K562 (cell line): Measurements from ENCODE around the gene LIG3. TPM values are rescaled to one million over a fixed set of nuclear protein-coding genes. Genes with fewer than 3 reads are reported as not detected.
A peak's percentile ranks its signal among the peaks of the same experiment; 100 is the strongest.

Experiments used
- BRD9 ChIP-seq: fragments of 450-650 bp; IDR thresholded peaks from 2 replicates; pipeline ENCODE4 v1.6.1; 2018; ENCODE audit warnings: low read depth; ENCODE audit not compliant: partially characterized antibody
- CCNT2 ChIP-seq: IDR thresholded peaks from 2 replicates; pipeline ENCODE4 v1.6.1; 2011; ENCODE audit warnings: borderline replicate concordance, low read depth, mild to moderate bottlenecking, moderate library complexity, mixed read lengths, low read length; ENCODE audit not compliant: insufficient read length; ENCODE audit errors: extremely low read depth
- GABPB1 ChIP-seq: sonication (generic); formaldehyde crosslinking; IDR thresholded peaks from 2 replicates; pipeline ENCODE4 v1.8.0; 2022; ENCODE audit warnings: mild to moderate bottlenecking, missing genetic modification reagents
- HIVEP1 ChIP-seq: fragments of 250-450 bp; sonication (Bioruptor Pico); IDR thresholded peaks from 2 replicates; pipeline ENCODE4 v1.4.0; 2020; ENCODE audit warnings: mild to moderate bottlenecking
- RBM22 ChIP-seq: fragments of 200-400 bp; formaldehyde crosslinking; IDR thresholded peaks from 2 replicates; pipeline ENCODE4 v1.6.1; 2018; ENCODE audit warnings: low read length, low read depth; ENCODE audit not compliant: poor library complexity, severe bottlenecking
- ZFPM2 ChIP-seq: fragments of 250-450 bp; sonication (Bioruptor Pico); IDR thresholded peaks from 2 replicates; pipeline ENCODE4 v1.5.1; 2022; ENCODE audit warnings: mild to moderate bottlenecking
- ZNF174 ChIP-seq: fragments of 250-450 bp; sonication (Bioruptor Pico); IDR thresholded peaks from 2 replicates; pipeline ENCODE4 v1.4.0; 2020; ENCODE audit warnings: mild to moderate bottlenecking
- ZNF280B ChIP-seq: fragments of 250-450 bp; sonication (Bioruptor Pico); IDR thresholded peaks from 2 replicates; pipeline ENCODE4 v1.5.1; 2021; ENCODE audit warnings: mild to moderate bottlenecking
- ZNF318 ChIP-seq, 2 experiments: fragments of 450-650 bp; IDR thresholded peaks; 2 replicates each; pipeline ENCODE4 v1.6.1; 2016; ENCODE audit warnings: mild to moderate bottlenecking in 2 of 2, borderline replicate concordance in 1 of 2, low read depth in 1 of 2, moderate library complexity in 1 of 2
- ZNF695 ChIP-seq: fragments of 450-650 bp; formaldehyde crosslinking; IDR thresholded peaks from 2 replicates; pipeline ENCODE4 v1.4.0; 2020; ENCODE audit warnings: mild to moderate bottlenecking, moderate library complexity
- ZNF76 ChIP-seq: fragments of 250-450 bp; sonication (Bioruptor Pico); IDR thresholded peaks from 2 replicates; pipeline ENCODE4 v1.4.0; 2020; ENCODE audit warnings: mild to moderate bottlenecking, moderate library complexity, borderline replicate concordance
- ZSCAN32 ChIP-seq: fragments of 450-650 bp; formaldehyde crosslinking; IDR thresholded peaks from 2 replicates; pipeline ENCODE4 v1.4.0; 2020; ENCODE audit warnings: mild to moderate bottlenecking, moderate library complexity
- polyA plus RNA-seq, 8 experiments: library from polyadenylated mRNA; depleted of rRNA in 4 of 8; stranded (reverse) in 5 of 8; unstranded in 3 of 8; fragments of >200 nt; fragmentation: Nextera tagmentation in 2 of 8; fragmentation: Illumina TruSeq in 1 of 8; extraction: Ambion mirVana in 2 of 8; extraction: Trizol in 1 of 8; gene quantifications; 2 replicates each; pipeline versions ENCODE4 v1.2.1 to v1.2.3, GENCODE V29; 2011 to 2014; ENCODE audit warnings: inconsistent platforms in 1 of 8, missing spikeins in 1 of 8
- total RNA-seq, 7 experiments: library from RNA; depleted of rRNA in 6 of 7; stranded (reverse); fragments of >200 nt in 6 of 7; fragmentation: Illumina TruSeq in 2 of 7; extraction: Trizol in 2 of 7; gene quantifications; 2 replicates each; pipeline versions ENCODE4 v1.2.1 to v1.2.3, GENCODE V29; 2011 to 2021; ENCODE audit warnings: low replicate concordance in 1 of 7
- TF ChIP-seq, protein P1 (sequence below): fragments of 250-450 bp; sonication (Bioruptor Pico); IDR thresholded peaks from 2 replicates; pipeline ENCODE4 v1.8.0; 2022; ENCODE audit warnings: inconsistent platforms, mild to moderate bottlenecking, moderate library complexity, borderline replicate concordance
- TF ChIP-seq, protein P2 (sequence below): fragments of 250-450 bp; sonication (Bioruptor Pico); IDR thresholded peaks from 2 replicates; pipeline ENCODE4 v1.8.0; 2022; ENCODE audit warnings: moderate library complexity, mild to moderate bottlenecking, inconsistent platforms

Gene LIG3
- total and polyA plus RNA-seq, 9 of the 15 experiments (the other 6 are each of a cell fraction or from before 2014, with no cell fraction given), result 7.6 to 75.0 (median 43.0) TPM

DNA sequence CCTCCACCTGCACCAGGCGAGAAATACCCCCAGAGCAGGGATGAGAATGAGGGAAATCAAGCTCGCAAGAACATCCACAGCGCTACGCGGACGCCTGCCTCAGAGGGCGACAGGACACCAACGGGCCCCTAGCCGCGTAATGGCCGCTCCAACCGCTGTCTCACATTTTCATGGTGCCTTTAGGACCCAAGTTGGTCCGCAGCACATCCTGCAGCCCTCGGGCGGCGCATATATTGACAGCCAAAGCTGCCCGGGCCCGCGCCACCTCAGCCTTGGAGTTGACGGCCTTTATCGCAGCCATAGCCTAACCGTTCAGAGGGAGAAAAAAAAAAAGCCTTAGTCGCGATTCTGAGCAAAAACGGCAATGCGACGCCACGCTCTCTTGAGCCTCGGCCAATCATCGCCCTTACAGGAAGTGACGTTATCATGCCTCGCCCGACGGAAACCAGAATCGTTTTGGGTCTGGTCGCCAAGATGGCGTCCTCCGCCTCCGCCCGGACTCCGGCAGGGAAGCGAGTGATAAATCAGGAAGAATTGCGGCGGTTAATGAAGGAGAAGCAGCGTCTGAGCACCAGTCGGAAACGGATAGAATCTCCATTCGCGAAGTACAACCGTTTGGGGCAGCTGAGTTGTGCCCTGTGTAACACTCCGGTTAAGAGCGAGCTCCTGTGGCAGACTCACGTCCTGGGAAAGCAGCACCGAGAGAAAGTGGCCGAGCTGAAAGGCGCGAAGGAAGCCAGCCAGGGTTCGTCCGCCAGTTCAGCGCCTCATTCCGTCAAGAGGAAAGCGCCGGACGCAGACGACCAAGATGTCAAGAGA is 19.0 kb upstream of the LIG3 start, which contains the start of the genes CCT6B and ZNF830 (continued):
- TF ChIP-seq ZNF318 (IDR thresholded peaks at IDR 0.05; ENCODE audit: borderline replicate concordance in 1 of 2, low read depth in 1 of 2) (no peak), ZNF695 (CRISPR knock-in tag) (no peak), ZNF76 (no peak), ZSCAN32 (CRISPR knock-in tag) (no peak), ZNF280B (CRISPR knock-in tag) (no peak), HIVEP1 (CRISPR knock-in tag) (no peak), BRD9 (peak; percentile 52), RBM22 (no peak), GABPB1 (CRISPR knock-in tag) (peak; percentile 93), ZFPM2 (no peak), ZNF174 (CRISPR knock-in tag) (no peak), CCNT2 (no peak)
- TF ChIP-seq, protein P1, sequence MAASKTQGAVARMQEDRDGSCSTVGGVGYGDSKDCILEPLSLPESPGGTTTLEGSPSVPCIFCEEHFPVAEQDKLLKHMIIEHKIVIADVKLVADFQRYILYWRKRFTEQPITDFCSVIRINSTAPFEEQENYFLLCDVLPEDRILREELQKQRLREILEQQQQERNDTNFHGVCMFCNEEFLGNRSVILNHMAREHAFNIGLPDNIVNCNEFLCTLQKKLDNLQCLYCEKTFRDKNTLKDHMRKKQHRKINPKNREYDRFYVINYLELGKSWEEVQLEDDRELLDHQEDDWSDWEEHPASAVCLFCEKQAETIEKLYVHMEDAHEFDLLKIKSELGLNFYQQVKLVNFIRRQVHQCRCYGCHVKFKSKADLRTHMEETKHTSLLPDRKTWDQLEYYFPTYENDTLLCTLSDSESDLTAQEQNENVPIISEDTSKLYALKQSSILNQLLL (CRISPR knock-in tag), result no peak
- TF ChIP-seq, protein P2, sequence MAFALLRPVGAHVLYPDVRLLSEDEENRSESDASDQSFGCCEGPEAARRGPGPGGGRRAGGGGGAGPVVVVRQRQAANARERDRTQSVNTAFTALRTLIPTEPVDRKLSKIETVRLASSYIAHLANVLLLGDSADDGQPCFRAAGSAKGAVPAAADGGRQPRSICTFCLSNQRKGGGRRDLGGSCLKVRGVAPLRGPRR (CRISPR knock-in tag), result no peak
